ENCODE measurements around the gene FANCD2. TPM values are rescaled to one million over a fixed set of nuclear protein-coding genes. Genes with fewer than 3 reads are reported as not detected.
"Not testable (repeated sequence)": the region's sequence is repeated elsewhere in the genome, so short reads cannot be mapped to it uniquely, and the experiment has no call there.

The FANCD2 gene
- polyA plus RNA-seq, 1 of the 3 experiments (the other 2 are of a cell fraction), result 7.3 TPM

DNA sequence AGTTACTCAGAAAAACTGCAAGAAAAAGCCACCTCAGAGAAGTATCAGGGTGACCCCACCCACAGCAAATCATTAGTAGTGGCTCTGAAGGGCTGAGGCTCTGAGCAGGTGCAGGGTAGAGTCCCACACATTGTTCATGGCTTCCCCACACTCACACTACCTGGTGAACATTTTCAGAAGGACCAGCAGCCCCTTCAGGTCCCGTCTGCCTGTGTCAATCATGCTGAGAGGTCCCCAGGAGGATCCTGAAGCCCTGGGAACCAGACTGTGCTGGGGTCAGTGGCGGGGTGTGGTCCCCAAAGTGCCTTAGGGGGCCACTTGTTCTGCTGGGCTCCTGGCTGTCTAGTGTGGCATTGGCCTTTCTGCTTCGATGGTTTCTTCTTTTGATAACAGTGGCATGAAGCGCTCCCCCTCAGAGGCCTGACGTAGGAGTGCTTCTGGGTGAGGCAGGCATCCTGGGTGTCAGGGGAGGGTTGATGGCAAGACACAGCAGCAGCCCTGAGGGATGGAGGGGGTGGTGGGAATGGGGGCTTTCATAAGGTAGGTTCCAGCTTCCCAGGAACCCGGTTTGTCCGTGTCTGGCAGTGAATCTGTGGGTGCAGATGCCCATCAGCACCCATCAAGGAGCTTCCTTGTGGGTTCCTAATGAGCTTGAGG, 19.0 kb upstream of the FANCD2 start:
- peaks cover 13% of the 10 kb centered on the region for H3F3A ChIP-seq (replicated peaks; ENCODE audit: insufficient read depth)
- no peak overlapping the region for H3K9ac ChIP-seq
- no peak overlapping the region for H2AFZ ChIP-seq (ENCODE audit: low read depth)
- 96% methylated on average over 5 of the region's 7 CpGs for WGBS (ENCODE audit: low lambda C conversion rate)
- no peaks in the 10 kb centered on the region for H3K27me3 ChIP-seq (ENCODE audit: insufficient read depth)
- ChIA-PET POLR2A (no interaction called here), CTCF (no interaction called here)
- H4K20me1 ChIP-seq (ENCODE audit: insufficient read depth), result no peaks in the 10 kb centered on the region
- H3K9me2 ChIP-seq, result no peaks in the 10 kb centered on the region
- TF ChIP-seq, protein P1, sequence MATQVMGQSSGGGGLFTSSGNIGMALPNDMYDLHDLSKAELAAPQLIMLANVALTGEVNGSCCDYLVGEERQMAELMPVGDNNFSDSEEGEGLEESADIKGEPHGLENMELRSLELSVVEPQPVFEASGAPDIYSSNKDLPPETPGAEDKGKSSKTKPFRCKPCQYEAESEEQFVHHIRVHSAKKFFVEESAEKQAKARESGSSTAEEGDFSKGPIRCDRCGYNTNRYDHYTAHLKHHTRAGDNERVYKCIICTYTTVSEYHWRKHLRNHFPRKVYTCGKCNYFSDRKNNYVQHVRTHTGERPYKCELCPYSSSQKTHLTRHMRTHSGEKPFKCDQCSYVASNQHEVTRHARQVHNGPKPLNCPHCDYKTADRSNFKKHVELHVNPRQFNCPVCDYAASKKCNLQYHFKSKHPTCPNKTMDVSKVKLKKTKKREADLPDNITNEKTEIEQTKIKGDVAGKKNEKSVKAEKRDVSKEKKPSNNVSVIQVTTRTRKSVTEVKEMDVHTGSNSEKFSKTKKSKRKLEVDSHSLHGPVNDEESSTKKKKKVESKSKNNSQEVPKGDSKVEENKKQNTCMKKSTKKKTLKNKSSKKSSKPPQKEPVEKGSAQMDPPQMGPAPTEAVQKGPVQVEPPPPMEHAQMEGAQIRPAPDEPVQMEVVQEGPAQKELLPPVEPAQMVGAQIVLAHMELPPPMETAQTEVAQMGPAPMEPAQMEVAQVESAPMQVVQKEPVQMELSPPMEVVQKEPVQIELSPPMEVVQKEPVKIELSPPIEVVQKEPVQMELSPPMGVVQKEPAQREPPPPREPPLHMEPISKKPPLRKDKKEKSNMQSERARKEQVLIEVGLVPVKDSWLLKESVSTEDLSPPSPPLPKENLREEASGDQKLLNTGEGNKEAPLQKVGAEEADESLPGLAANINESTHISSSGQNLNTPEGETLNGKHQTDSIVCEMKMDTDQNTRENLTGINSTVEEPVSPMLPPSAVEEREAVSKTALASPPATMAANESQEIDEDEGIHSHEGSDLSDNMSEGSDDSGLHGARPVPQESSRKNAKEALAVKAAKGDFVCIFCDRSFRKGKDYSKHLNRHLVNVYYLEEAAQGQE (IDR thresholded peaks at IDR 0.05; ENCODE audit: low read depth, low read length), result no peak
- TF ChIP-seq POLR2AphosphoS5 (IDR thresholded peaks at IDR 0.05; ENCODE audit: low read depth, low read length) (no peak), SIN3A (IDR thresholded peaks at IDR 0.05; ENCODE audit: borderline replicate concordance, low read depth, low read length) (no peak), ELF1 (IDR thresholded peaks at IDR 0.05) (no peak)
- TF ChIP-seq, protein P2, sequence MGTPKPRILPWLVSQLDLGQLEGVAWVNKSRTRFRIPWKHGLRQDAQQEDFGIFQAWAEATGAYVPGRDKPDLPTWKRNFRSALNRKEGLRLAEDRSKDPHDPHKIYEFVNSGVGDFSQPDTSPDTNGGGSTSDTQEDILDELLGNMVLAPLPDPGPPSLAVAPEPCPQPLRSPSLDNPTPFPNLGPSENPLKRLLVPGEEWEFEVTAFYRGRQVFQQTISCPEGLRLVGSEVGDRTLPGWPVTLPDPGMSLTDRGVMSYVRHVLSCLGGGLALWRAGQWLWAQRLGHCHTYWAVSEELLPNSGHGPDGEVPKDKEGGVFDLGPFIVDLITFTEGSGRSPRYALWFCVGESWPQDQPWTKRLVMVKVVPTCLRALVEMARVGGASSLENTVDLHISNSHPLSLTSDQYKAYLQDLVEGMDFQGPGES (IDR thresholded peaks at IDR 0.05; ENCODE audit: low read depth, low read length), result no peak
- no peak overlapping the region for H3K4me3 ChIP-seq (ENCODE audit: low read depth in 2 of 2, low read length in 1 of 2)
- H3K27ac ChIP-seq (ENCODE audit: low read depth in 2 of 2, low read length in 1 of 2), result no peak overlapping the region
- H3K36me3 ChIP-seq (replicated peaks in 1 of 2; ENCODE audit: control insufficient read depth in 1 of 2, insufficient read depth in 2 of 2, low read length in 1 of 2), result peaks cover 0 to 4% of the 10 kb centered on the region in 2 experiments
- peaks cover 0 to 22% of the 10 kb centered on the region in 2 experiments; a peak in 1 of 4 replicates for H3K4me1 ChIP-seq (ENCODE audit: control insufficient read depth in 1 of 2, insufficient read depth in 2 of 2, low read depth in 1 of 2, low read length in 1 of 2)
- H3K4me2 ChIP-seq, result no peak overlapping the region
- no peak for DNase-seq
- H3K79me2 ChIP-seq (ENCODE audit: insufficient read depth), result no peaks in the 10 kb centered on the region; the same call in 1 of the 2 replicates
- H3K9me3 ChIP-seq, result no peaks in the 10 kb centered on the region

DNA sequence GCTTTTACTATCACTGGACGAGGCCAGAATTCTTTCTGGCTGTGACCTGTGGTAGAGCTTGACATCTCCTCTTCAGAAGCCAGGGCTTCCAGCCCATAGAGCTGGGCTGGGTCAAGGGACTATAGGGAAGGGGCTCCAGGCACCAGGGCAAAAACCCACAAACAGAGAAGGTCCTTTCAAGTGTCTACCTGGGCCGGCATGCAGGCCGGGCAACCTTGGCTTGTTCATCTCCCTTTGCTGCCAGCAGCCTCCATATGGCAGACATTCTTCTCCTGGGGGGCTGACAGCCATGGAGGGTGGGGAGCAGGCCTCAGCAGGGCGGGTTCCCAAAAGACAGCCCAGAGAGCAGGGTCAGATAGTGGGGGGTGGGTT, 18.0 kb upstream of the FANCD2 start:
- Histone ChIP-seq H3K4me3 (ENCODE audit: low read depth in 2 of 2, low read length in 1 of 2) (peak overlapping the region in 1 of 2 experiments; percentile 57; a peak in 1 of 4 replicates), H3F3A (replicated peaks; ENCODE audit: insufficient read depth) (peaks cover 13% of the 10 kb centered on the region), H3K4me1 (ENCODE audit: control insufficient read depth in 1 of 2, insufficient read depth in 2 of 2, low read depth in 1 of 2, low read length in 1 of 2) (peaks cover 0 to 22% of the 10 kb centered on the region in 2 experiments; a peak in 1 of 4 replicates), H3K4me2 (peak overlapping the region; percentile 78; the same call in 1 of the 2 replicates)
- H3K27me3 ChIP-seq (ENCODE audit: insufficient read depth); H3K79me2 ChIP-seq (ENCODE audit: insufficient read depth); DNase-seq; H3K36me3 ChIP-seq (replicated peaks in 1 of 2; ENCODE audit: control insufficient read depth in 1 of 2, insufficient read depth in 2 of 2, low read length in 1 of 2); H2AFZ ChIP-seq (ENCODE audit: low read depth); H3K27ac ChIP-seq (ENCODE audit: low read depth in 2 of 2, low read length in 1 of 2); H4K20me1 ChIP-seq (ENCODE audit: insufficient read depth); CTCF ChIA-PET; H3K9me3 ChIP-seq; POLR2A ChIA-PET; H3K9me2 ChIP-seq; H3K9ac ChIP-seq: not testable (repeated sequence)
- 100% methylated on average over 2 of the region's 4 CpGs for WGBS (ENCODE audit: low lambda C conversion rate)
